PC-9 (cell line): ENCODE measurements around the gene ORM2.

Source experiments
- CTCF ChIP-seq: fragments of 200-600 bp; sonication (generic); conservative IDR thresholded peaks from 2 replicates; pipeline ENCODE4 v1.6.1; 2017; ENCODE audit warnings: mixed run types, antibody characterized with exemption, mild to moderate bottlenecking, moderate library complexity
- EZH2 ChIP-seq: fragments of 200-600 bp; sonication (generic); IDR thresholded peaks from 2 replicates; pipeline ENCODE4 v1.8.0; 2017; ENCODE audit warnings: antibody characterized with exemption, low read depth

- TF ChIP-seq CTCF (no peak), EZH2 (no peak)
Measured at GRCh38 chr9:114324492-114324891, 5.2 kb upstream of the ORM2 start.
